Caco-2 (cell line): ENCODE results near the gene CPEB4. TPM values are rescaled to one million over a fixed set of nuclear protein-coding genes. Genes with fewer than 3 reads are reported as not detected.

Experiments used
- BruUV-seq: library from RNA; stranded (reverse); fragments of 400-500 nt; replicated peaks from 2 replicates; lab custom pipeline; 2021; lab: Mats Ljungman, UMichigan
- CTCF ChIA-PET: fragments of 300-600 bp; sonication (Branson Sonifier 250); formaldehyde crosslinking; loops from one replicate; lab custom pipeline; 2022; ENCODE audit warnings: antibody characterized with exemption; lab: Charles Lee
- POLR2A ChIA-PET: fragments of 300-600 bp; sonication (Branson Sonifier 250); formaldehyde crosslinking; loops from one replicate; lab custom pipeline; 2022; ENCODE audit warnings: antibody characterized with exemption; lab: Charles Lee
- DNase-seq, 2 experiments: peaks; one replicate each; pipeline versions ENCODE4 v3.0.0 to v3.0.0-alpha.2; 2020 to 2022
- H3K27me3 ChIP-seq: replicated peaks from 2 replicates; pipeline ENCODE4 v1.6.0; 2011; ENCODE audit warnings: low read length; ENCODE audit not compliant: control insufficient read depth, insufficient read depth
- H3K36me3 ChIP-seq: 2 replicates; pipeline ENCODE4 v1.5.1; 2011; ENCODE audit warnings: low read length; ENCODE audit not compliant: control insufficient read depth, insufficient read depth
- H3K4me1 ChIP-seq: fragments of 250-450 bp; sonication (Bioruptor Pico); 2 replicates; pipeline ENCODE4 v1.5.1; 2020; ENCODE audit warnings: mild to moderate bottlenecking
- H3K4me3 ChIP-seq: 2 replicates; pipeline ENCODE4 v1.5.1; 2011; ENCODE audit warnings: low read depth, mild to moderate bottlenecking, control low read depth, low read length
- H3K9me3 ChIP-seq: fragments of 250-450 bp; sonication (Bioruptor Pico); 2 replicates; pipeline ENCODE4 v1.5.1; 2020; ENCODE audit warnings: mild to moderate bottlenecking, moderate library complexity
- H3K27ac Mint-ChIP-seq: one replicate; pipeline ENCODE4 v1.8.0; 2022; ENCODE audit warnings: mixed read lengths; ENCODE audit not compliant: unreplicated experiment
- H3K27me3 Mint-ChIP-seq: one replicate; pipeline ENCODE4 v1.8.0; 2022; ENCODE audit warnings: mixed read lengths; ENCODE audit not compliant: insufficient read depth, unreplicated experiment
- H3K36me3 Mint-ChIP-seq: one replicate; pipeline ENCODE4 v1.8.0; 2022; ENCODE audit warnings: mild to moderate bottlenecking, mixed read lengths; ENCODE audit not compliant: insufficient read depth, unreplicated experiment
- H3K4me1 Mint-ChIP-seq: one replicate; pipeline ENCODE4 v1.8.0; 2022; ENCODE audit warnings: low read depth, mixed read lengths; ENCODE audit not compliant: unreplicated experiment
- H3K4me3 Mint-ChIP-seq: one replicate; pipeline ENCODE4 v1.8.0; 2022; ENCODE audit warnings: mild to moderate bottlenecking, moderate library complexity, mixed read lengths; ENCODE audit not compliant: unreplicated experiment
- H3K9me3 Mint-ChIP-seq: one replicate; pipeline ENCODE4 v1.8.0; 2022; ENCODE audit warnings: mixed read lengths; ENCODE audit not compliant: unreplicated experiment
- intact Hi-C: fragments of 100-400 bp; cut with micrococcal nuclease; formaldehyde crosslinking; loops from one replicate; pipeline ENCODE4 v1.10.0; 2022; ENCODE audit not compliant: unreplicated experiment
- total RNA-seq: library from RNA; stranded (reverse); gene quantifications from 2 replicates; pipeline ENCODE4 v1.2.3, GENCODE V29; 2022
- TF ChIP-seq, protein P1 (sequence below), 2 experiments: fragments of 200-600 bp in 1 of 2; IDR thresholded peaks; 1 replicate in 1 of 2; 2 replicates in 1 of 2; pipeline versions ENCODE4 v1.5.1 to v1.8.0; 2011 to 2022; ENCODE audit warnings: antibody characterized with exemption in 1 of 2, control low read depth in 1 of 2, inconsistent platforms in 1 of 2, low read depth in 1 of 2, low read length in 1 of 2, mild to moderate bottlenecking in 1 of 2, moderate library complexity in 1 of 2; ENCODE audit not compliant: insufficient read depth in 1 of 2, severe bottlenecking in 1 of 2, unreplicated experiment in 1 of 2

The CPEB4 gene
- total RNA-seq, 1 experiment from 2014 or later, result 25.1 TPM

GRCh38 chr5:174000076-174000475 lies 111.9 kb downstream of the CPEB4 start:
- no peaks in the 10 kb centered on the region for H3K9me3 Mint-ChIP-seq
- POLR2A ChIA-PET, result no interaction called here
- CTCF ChIA-PET, result no interaction called here

GRCh38 chr5:174003795-174004194 lies 115.6 kb downstream of the CPEB4 start:
- no peak overlapping the region for H3K27ac Mint-ChIP-seq
- no peaks in the 10 kb centered on the region for H3K9me3 Mint-ChIP-seq
- Histone ChIP-seq H3K4me3 (no peak overlapping the region), H3K4me1 (no peaks in the 10 kb centered on the region), H3K9me3 (no peaks in the 10 kb centered on the region; the same call in 1 of the 2 replicates), H3K36me3 (no peaks in the 10 kb centered on the region), H3K27me3 (no peaks in the 10 kb centered on the region)
- peaks cover 13% of the 10 kb centered on the region for H3K27me3 Mint-ChIP-seq
- TF ChIP-seq, protein P1, sequence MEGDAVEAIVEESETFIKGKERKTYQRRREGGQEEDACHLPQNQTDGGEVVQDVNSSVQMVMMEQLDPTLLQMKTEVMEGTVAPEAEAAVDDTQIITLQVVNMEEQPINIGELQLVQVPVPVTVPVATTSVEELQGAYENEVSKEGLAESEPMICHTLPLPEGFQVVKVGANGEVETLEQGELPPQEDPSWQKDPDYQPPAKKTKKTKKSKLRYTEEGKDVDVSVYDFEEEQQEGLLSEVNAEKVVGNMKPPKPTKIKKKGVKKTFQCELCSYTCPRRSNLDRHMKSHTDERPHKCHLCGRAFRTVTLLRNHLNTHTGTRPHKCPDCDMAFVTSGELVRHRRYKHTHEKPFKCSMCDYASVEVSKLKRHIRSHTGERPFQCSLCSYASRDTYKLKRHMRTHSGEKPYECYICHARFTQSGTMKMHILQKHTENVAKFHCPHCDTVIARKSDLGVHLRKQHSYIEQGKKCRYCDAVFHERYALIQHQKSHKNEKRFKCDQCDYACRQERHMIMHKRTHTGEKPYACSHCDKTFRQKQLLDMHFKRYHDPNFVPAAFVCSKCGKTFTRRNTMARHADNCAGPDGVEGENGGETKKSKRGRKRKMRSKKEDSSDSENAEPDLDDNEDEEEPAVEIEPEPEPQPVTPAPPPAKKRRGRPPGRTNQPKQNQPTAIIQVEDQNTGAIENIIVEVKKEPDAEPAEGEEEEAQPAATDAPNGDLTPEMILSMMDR (IDR thresholded peaks at IDR 0.05; ENCODE audit: insufficient read depth in 1 of 2, low read depth in 1 of 2, low read length in 1 of 2, severe bottlenecking in 1 of 2, unreplicated experiment in 1 of 2), result no peak
- POLR2A ChIA-PET, result no interaction called here
- no peaks in the 10 kb centered on the region for H3K36me3 Mint-ChIP-seq
- no peak overlapping the region for H3K4me3 Mint-ChIP-seq
- intact Hi-C loops, result no loop called here
- DNase-seq, result no peak
- BruUV-seq, result no TSS peak
- H3K4me1 Mint-ChIP-seq, result no peaks in the 10 kb centered on the region
- CTCF ChIA-PET, result no interaction called here

More at GRCh38 chr5:174000076-174000475, 111.9 kb downstream of the CPEB4 start:
- H3K9me3 ChIP-seq, result no peaks in the 10 kb centered on the region; the same call in 1 of the 2 replicates
- H3K4me1 Mint-ChIP-seq, result no peaks in the 10 kb centered on the region
- TF ChIP-seq, protein P1 (IDR thresholded peaks at IDR 0.05; ENCODE audit: insufficient read depth in 1 of 2, low read depth in 1 of 2, low read length in 1 of 2, severe bottlenecking in 1 of 2, unreplicated experiment in 1 of 2), result no peak
- no peak overlapping the region for H3K27ac Mint-ChIP-seq
- H3K36me3 Mint-ChIP-seq, result no peaks in the 10 kb centered on the region
- no TSS peak for BruUV-seq
- H3K4me3 Mint-ChIP-seq, result no peak overlapping the region
- H3K27me3 ChIP-seq, result no peaks in the 10 kb centered on the region
- no peaks in the 10 kb centered on the region for H3K36me3 ChIP-seq
- peaks cover 26% of the 10 kb centered on the region for H3K27me3 Mint-ChIP-seq
- intact Hi-C loops, result no loop called here
- DNase-seq, result no peak
- no peak overlapping the region for H3K4me3 ChIP-seq
- no peaks in the 10 kb centered on the region for H3K4me1 ChIP-seq

GRCh38 chr5:174008922-174009321 lies 120.8 kb downstream of the CPEB4 start:
- no peaks in the 10 kb centered on the region for H3K4me1 ChIP-seq
- Mint-ChIP-seq H3K36me3 (no peaks in the 10 kb centered on the region), H3K4me1 (no peaks in the 10 kb centered on the region), H3K9me3 (no peaks in the 10 kb centered on the region), H3K4me3 (no peak overlapping the region), H3K27me3 (peaks cover 13% of the 10 kb centered on the region), H3K27ac (no peak overlapping the region)
- H3K9me3 ChIP-seq, result no peaks in the 10 kb centered on the region
- TF ChIP-seq, protein P1 (IDR thresholded peaks at IDR 0.05; ENCODE audit: insufficient read depth in 1 of 2, low read depth in 1 of 2, low read length in 1 of 2, severe bottlenecking in 1 of 2, unreplicated experiment in 1 of 2), result no peak
- ChIA-PET POLR2A (no interaction called here), CTCF (interaction anchor here (0.6 kb wide), 1 partner anchor 309 kb away, joined by 3 read pairs; no protein-coding TSS in a partner anchor)
- BruUV-seq, result no TSS peak
- intact Hi-C loops, result no loop called here
- no peaks in the 10 kb centered on the region for H3K36me3 ChIP-seq
- no peaks in the 10 kb centered on the region for H3K27me3 ChIP-seq
- no peak overlapping the region for H3K4me3 ChIP-seq
- no peak for DNase-seq
